OCI-LY7 (cell line): ENCODE results near the gene RIMBP2. TPM values are rescaled to one million over a fixed set of nuclear protein-coding genes. Genes with fewer than 3 reads are reported as not detected.

Experiments
- BruUV-seq: library from RNA; stranded (reverse); fragments of 400-500 nt; replicated peaks from 2 replicates; lab custom pipeline; 2021; lab: Mats Ljungman, UMichigan
- CTCF ChIA-PET: fragments of 300-600 bp; sonication (Branson Sonifier 250); formaldehyde crosslinking; loops from one replicate; lab custom pipeline; 2022; ENCODE audit warnings: antibody characterized with exemption; ENCODE audit not compliant: unreplicated experiment; lab: Charles Lee
- POLR2A ChIA-PET: fragments of 300-600 bp; sonication (Branson Sonifier 250); formaldehyde crosslinking; loops from one replicate; lab custom pipeline; 2022; ENCODE audit warnings: antibody characterized with exemption; lab: Charles Lee
- DNase-seq: peaks from one replicate; pipeline ENCODE4 v3.0.0-alpha.2; 2015; ENCODE audit warnings: low spot score
- H2AFZ ChIP-seq: fragments of 200-600 bp; sonication (generic), shearing (Covaris generic); 2 replicates; pipeline ENCODE4 v1.6.1; 2014; ENCODE audit warnings: mild to moderate bottlenecking, antibody characterized with exemption, low read length, moderate library complexity
- H3K27ac ChIP-seq: fragments of 200-600 bp; sonication (generic); 2 replicates; pipeline ENCODE4 v1.5.1; 2014; ENCODE audit warnings: mixed run types, low read depth, mild to moderate bottlenecking, moderate library complexity, low read length, inconsistent platforms; ENCODE audit not compliant: poor library complexity, severe bottlenecking
- H3K36me3 ChIP-seq: fragments of 200-600 bp; sonication (generic); 2 replicates; pipeline ENCODE4 v1.6.1; 2014; ENCODE audit warnings: mild to moderate bottlenecking, antibody characterized with exemption, low read length, moderate library complexity, mixed read lengths; ENCODE audit not compliant: insufficient read depth
- H3K4me1 ChIP-seq: fragments of 200-600 bp; sonication (generic); 2 replicates; pipeline ENCODE4 v1.5.1; 2014; ENCODE audit warnings: mild to moderate bottlenecking, low read length; ENCODE audit not compliant: insufficient read depth, poor library complexity, severe bottlenecking
- H3K4me2 ChIP-seq: fragments of 200-600 bp; sonication (generic); 2 replicates; pipeline ENCODE4 v1.6.1; 2014; ENCODE audit warnings: mild to moderate bottlenecking, low read length
- H3K4me3 ChIP-seq: fragments of 200-600 bp; sonication (generic); 2 replicates; pipeline ENCODE4 v1.5.1; 2014; ENCODE audit warnings: mild to moderate bottlenecking, low read depth, low read length; ENCODE audit not compliant: poor library complexity, severe bottlenecking
- H3K79me2 ChIP-seq: fragments of 200-600 bp; sonication (generic); 2 replicates; pipeline ENCODE4 v1.6.1; 2016; ENCODE audit warnings: low read depth, mild to moderate bottlenecking, low read length, moderate library complexity, mixed read lengths; ENCODE audit not compliant: insufficient read depth
- H3K9me2 ChIP-seq: fragments of 200-600 bp; sonication (generic); 2 replicates; pipeline ENCODE4 v1.6.1; 2016; ENCODE audit warnings: mild to moderate bottlenecking, low read length, mixed read lengths; ENCODE audit not compliant: insufficient read depth
- H3K9me3 ChIP-seq: fragments of 200-600 bp; sonication (generic); 2 replicates; pipeline ENCODE4 v1.6.1; 2014; ENCODE audit warnings: mild to moderate bottlenecking, mixed run types, low read length, mixed read lengths
- H4K20me1 ChIP-seq: fragments of 200-600 bp; sonication (generic); 2 replicates; pipeline ENCODE4 v1.6.1; 2014; ENCODE audit warnings: mild to moderate bottlenecking, antibody characterized with exemption, low read length, moderate library complexity, mixed read lengths; ENCODE audit not compliant: insufficient read depth
- EZH2phosphoT487 ChIP-seq: fragments of 200-600 bp; sonication (generic); IDR thresholded peaks from 2 replicates; pipeline ENCODE4 v1.6.1; 2018; ENCODE audit warnings: low read depth, borderline replicate concordance, mild to moderate bottlenecking, mixed run types, antibody characterized with exemption, low read length, moderate library complexity, mixed read lengths
- intact Hi-C: fragments of 100-400 bp; cut with micrococcal nuclease; formaldehyde crosslinking; loops from one replicate; pipeline ENCODE4 v1.10.0; 2022; ENCODE audit not compliant: unreplicated experiment
- total RNA-seq, 2 experiments: library from RNA; depleted of rRNA in 1 of 2; stranded (reverse); fragments of >200 nt in 1 of 2; shearing (Covaris generic) in 1 of 2; gene quantifications; 2 replicates each; pipeline ENCODE4 v1.2.3, GENCODE V29; 2014 to 2022
- TF ChIP-seq, protein P1 (sequence below): fragments of 200-600 bp; sonication (generic); conservative IDR thresholded peaks from 2 replicates; pipeline ENCODE4 v1.5.1; 2014; ENCODE audit warnings: mild to moderate bottlenecking, antibody characterized with exemption, low read length, moderate library complexity, mixed read lengths

The RIMBP2 gene
- total RNA-seq, 2 experiments from 2014 or later: not detected

DNA sequence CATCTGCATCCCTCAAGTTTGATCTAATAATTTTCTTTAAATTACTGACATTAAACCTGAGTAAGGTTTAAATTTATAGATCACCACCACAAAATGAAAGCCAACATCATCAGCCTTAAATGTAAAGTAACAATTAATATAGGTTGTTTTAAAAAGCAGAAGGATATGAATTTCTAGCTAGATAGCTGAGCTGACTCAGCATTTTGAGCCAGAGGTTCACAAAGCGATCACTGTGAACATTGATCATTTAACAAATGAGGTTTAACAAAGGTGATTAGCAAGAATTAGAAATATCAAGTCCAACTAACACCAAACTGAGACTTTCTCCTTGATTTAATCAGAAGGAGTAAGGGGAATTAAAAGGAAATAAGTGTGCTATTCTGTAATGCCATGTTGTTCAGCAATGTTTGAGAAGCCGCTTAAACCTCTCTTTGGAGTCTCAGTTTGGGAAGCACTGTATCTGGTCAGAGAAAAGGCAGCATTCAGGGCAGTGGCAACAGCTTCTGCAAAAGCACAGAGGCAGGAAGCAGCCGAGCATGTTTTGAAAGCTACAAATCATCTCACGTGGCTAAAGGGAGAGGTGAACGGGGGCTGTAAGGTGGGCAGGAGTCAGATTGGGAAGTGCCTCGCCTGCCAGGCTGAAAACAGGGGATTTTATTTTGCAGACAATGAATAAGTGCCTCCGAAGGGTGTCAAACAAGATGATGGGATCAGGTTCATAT is 19.6 kb downstream of the RIMBP2 start:
- DNase-seq: no peak
- H3K4me2 ChIP-seq: no peak overlapping the region
- H3K79me2 ChIP-seq: no peaks in the 10 kb centered on the region
- ChIA-PET CTCF (no interaction called here), POLR2A (no interaction called here)
- H4K20me1 ChIP-seq: no peaks in the 10 kb centered on the region
- H2AFZ ChIP-seq: no peak overlapping the region
- H3K36me3 ChIP-seq: no peaks in the 10 kb centered on the region
- H3K27ac ChIP-seq: no peak overlapping the region
- intact Hi-C loops: no loop called here
- H3K9me2 ChIP-seq: no peaks in the 10 kb centered on the region
- no TSS peak for BruUV-seq
- H3K4me3 ChIP-seq: no peak overlapping the region
- no peaks in the 10 kb centered on the region for H3K4me1 ChIP-seq
- TF ChIP-seq, protein P1, sequence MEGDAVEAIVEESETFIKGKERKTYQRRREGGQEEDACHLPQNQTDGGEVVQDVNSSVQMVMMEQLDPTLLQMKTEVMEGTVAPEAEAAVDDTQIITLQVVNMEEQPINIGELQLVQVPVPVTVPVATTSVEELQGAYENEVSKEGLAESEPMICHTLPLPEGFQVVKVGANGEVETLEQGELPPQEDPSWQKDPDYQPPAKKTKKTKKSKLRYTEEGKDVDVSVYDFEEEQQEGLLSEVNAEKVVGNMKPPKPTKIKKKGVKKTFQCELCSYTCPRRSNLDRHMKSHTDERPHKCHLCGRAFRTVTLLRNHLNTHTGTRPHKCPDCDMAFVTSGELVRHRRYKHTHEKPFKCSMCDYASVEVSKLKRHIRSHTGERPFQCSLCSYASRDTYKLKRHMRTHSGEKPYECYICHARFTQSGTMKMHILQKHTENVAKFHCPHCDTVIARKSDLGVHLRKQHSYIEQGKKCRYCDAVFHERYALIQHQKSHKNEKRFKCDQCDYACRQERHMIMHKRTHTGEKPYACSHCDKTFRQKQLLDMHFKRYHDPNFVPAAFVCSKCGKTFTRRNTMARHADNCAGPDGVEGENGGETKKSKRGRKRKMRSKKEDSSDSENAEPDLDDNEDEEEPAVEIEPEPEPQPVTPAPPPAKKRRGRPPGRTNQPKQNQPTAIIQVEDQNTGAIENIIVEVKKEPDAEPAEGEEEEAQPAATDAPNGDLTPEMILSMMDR: no peak
- TF ChIP-seq EZH2phosphoT487: no peak
- H3K9me3 ChIP-seq: no peaks in the 10 kb centered on the region

- no peak overlapping the region for H2AFZ ChIP-seq
- no TSS peak for BruUV-seq
- no peaks in the 10 kb centered on the region for H3K79me2 ChIP-seq
- no peak overlapping the region for H3K27ac ChIP-seq
- no peak for DNase-seq
- H3K4me2 ChIP-seq: no peak overlapping the region
- H3K4me1 ChIP-seq: no peaks in the 10 kb centered on the region
- no peak for TF ChIP-seq EZH2phosphoT487
- TF ChIP-seq, protein P1: no peak
- no peak overlapping the region for H3K4me3 ChIP-seq
- no peaks in the 10 kb centered on the region for H3K36me3 ChIP-seq
- CTCF ChIA-PET: no interaction called here
- no peaks in the 10 kb centered on the region for H4K20me1 ChIP-seq
- no peaks in the 10 kb centered on the region for H3K9me3 ChIP-seq
- POLR2A ChIA-PET: no interaction called here
- H3K9me2 ChIP-seq: no peaks in the 10 kb centered on the region
- intact Hi-C loops: no loop called here
These were observed 21.0 kb downstream of the RIMBP2 start for GRCh38 chr12:130695061-130695460.
